Measurements from ENCODE around the gene FAM241A. TPM values are rescaled to one million over a fixed set of nuclear protein-coding genes. Genes with fewer than 3 reads are reported as not detected.

Gene FAM241A
- total and polyA plus RNA-seq, 9 of the 15 experiments (the other 6 are each of a cell fraction or from before 2014, with no cell fraction given), result 2.3 to 8.5 (median 5.3) TPM

Other genes starting within 250 kb of the FAM241A start
- gene AP1AR, start 86.3 kb downstream of the FAM241A start, total RNA-seq (2014; rRNA removed), result 12.2 and 14.7 TPM in 2 replicates
- gene AP1AR, start 86.3 kb downstream of the FAM241A start, total RNA-seq (2014; rRNA removed; fragmentation: Illumina TruSeq; extraction: Trizol), result 18.4 and 20.4 TPM in 2 replicates
- 20.2 and 20.7 TPM in 2 replicates for gene AP1AR, start 86.3 kb downstream of the FAM241A start, total RNA-seq (2015; rRNA removed; fragmentation: Illumina TruSeq; extraction: Trizol)
- gene AP1AR, start 86.3 kb downstream of the FAM241A start, total RNA-seq (2021), result 14.0 and 20.0 TPM in 2 replicates
- gene AP1AR, start 86.3 kb downstream of the FAM241A start, polyA plus RNA-seq (2011; rRNA removed), result 9.4 and 11.3 TPM in 2 replicates
- gene AP1AR, start 86.3 kb downstream of the FAM241A start, polyA plus RNA-seq (2014; fragmentation: Illumina TruSeq; extraction: Trizol), result 11.3 and 11.6 TPM in 2 replicates
- 1 to 10 TPM; 2.6 to 2.7 TPM for gene AP1AR, start 86.3 kb downstream of the FAM241A start, polyA plus RNA-seq (2014; fragmentation: Nextera tagmentation; extraction: Ambion mirVana)
- 14.6 and 16.5 TPM in 2 replicates for gene AP1AR, start 86.3 kb downstream of the FAM241A start, polyA plus RNA-seq (2014; rRNA removed)
- gene TIFA, start 140.4 kb downstream of the FAM241A start, total RNA-seq (2014; rRNA removed), result 4.2 and 5.5 TPM in 2 replicates
- 8.2 and 10.8 TPM in 2 replicates for gene TIFA, start 140.4 kb downstream of the FAM241A start, total RNA-seq (2014; rRNA removed; fragmentation: Illumina TruSeq; extraction: Trizol)
- 5.5 and 5.6 TPM in 2 replicates for gene TIFA, start 140.4 kb downstream of the FAM241A start, total RNA-seq (2015; rRNA removed; fragmentation: Illumina TruSeq; extraction: Trizol)
- 7.8 and 9.4 TPM in 2 replicates for gene TIFA, start 140.4 kb downstream of the FAM241A start, total RNA-seq (2021)
- gene TIFA, start 140.4 kb downstream of the FAM241A start, polyA plus RNA-seq (2011; rRNA removed), result 5.2 and 6.6 TPM in 2 replicates
- gene TIFA, start 140.4 kb downstream of the FAM241A start, polyA plus RNA-seq (2014; fragmentation: Illumina TruSeq; extraction: Trizol), result 4.7 and 6.1 TPM in 2 replicates
- 1 to 10 TPM; 1.7 to 2.0 TPM for gene TIFA, start 140.4 kb downstream of the FAM241A start, polyA plus RNA-seq (2014; fragmentation: Nextera tagmentation; extraction: Ambion mirVana)
- 3.0 and 6.6 TPM in 2 replicates for gene TIFA, start 140.4 kb downstream of the FAM241A start, polyA plus RNA-seq (2014; rRNA removed)
- 3.3 and 3.5 TPM in 2 replicates for gene ALPK1, start 151.9 kb downstream of the FAM241A start, total RNA-seq (2014; rRNA removed)
- gene ALPK1, start 151.9 kb downstream of the FAM241A start, total RNA-seq (2014; rRNA removed; fragmentation: Illumina TruSeq; extraction: Trizol), result 6.9 and 7.3 TPM in 2 replicates
- gene ALPK1, start 151.9 kb downstream of the FAM241A start, total RNA-seq (2015; rRNA removed; fragmentation: Illumina TruSeq; extraction: Trizol), result 5.9 and 6.6 TPM in 2 replicates
- gene ALPK1, start 151.9 kb downstream of the FAM241A start, total RNA-seq (2021), result 5.5 and 6.1 TPM in 2 replicates
- gene ALPK1, start 151.9 kb downstream of the FAM241A start, polyA plus RNA-seq (2011; rRNA removed), result 1.7 and 2.3 TPM in 2 replicates
- 4.6 and 5.5 TPM in 2 replicates for gene ALPK1, start 151.9 kb downstream of the FAM241A start, polyA plus RNA-seq (2014; fragmentation: Illumina TruSeq; extraction: Trizol)
- 1 to 10 TPM; 3.7 to 5.4 TPM for gene ALPK1, start 151.9 kb downstream of the FAM241A start, polyA plus RNA-seq (2014; fragmentation: Nextera tagmentation; extraction: Ambion mirVana)
- gene ALPK1, start 151.9 kb downstream of the FAM241A start, polyA plus RNA-seq (2014; rRNA removed), result 2.9 and 3.8 TPM in 2 replicates

Data from K562 (cell line).